Vagina (tissue), 2 donors: Measurements from ENCODE around the gene MTA1. TPM values are rescaled to one million over a fixed set of nuclear protein-coding genes. Genes with fewer than 3 reads are reported as not detected.

Source experiments
- DNase-seq, 2 donors: peaks; one replicate each; pipeline ENCODE4 v3.0.0-alpha.2; 2017; ENCODE audit errors: extremely low spot score in 2 of 2
- H3K27ac ChIP-seq: fragments of 200-600 bp; sonication (generic); one replicate; pipeline ENCODE4 v1.5.1; 2019
- H3K27me3 ChIP-seq: fragments of 200-600 bp; sonication (generic); one replicate; pipeline ENCODE4 v1.5.1; 2019
- H3K36me3 ChIP-seq, 2 donors: fragments of 200-600 bp; sonication (generic); one replicate each; pipeline ENCODE4 v1.5.1; 2017 to 2019
- H3K4me1 ChIP-seq: fragments of 200-600 bp; sonication (generic); one replicate; pipeline ENCODE4 v1.5.1; 2019
- H3K4me3 ChIP-seq, 2 donors: fragments of 200-600 bp; sonication (generic); 1 replicate in 1 of 2; 2 replicates in 1 of 2; pipeline ENCODE4 v1.5.1; 2016 to 2019
- H3K9me3 ChIP-seq: fragments of 200-600 bp; sonication (generic); one replicate; pipeline ENCODE4 v1.5.1; 2019
- POLR2A ChIP-seq, 2 donors: fragments of 450-650 bp; IDR thresholded peaks; one replicate each; pipeline ENCODE4 v1.6.1; 2017; ENCODE audit warnings: antibody characterized with exemption in 2 of 2, mild to moderate bottlenecking in 2 of 2, moderate library complexity in 2 of 2
- POLR2AphosphoS5 ChIP-seq, 2 donors: sonication (generic); formaldehyde crosslinking; IDR thresholded peaks; one replicate each; pipeline ENCODE4 v1.9.0; 2017; ENCODE audit warnings: antibody characterized with exemption in 2 of 2, mild to moderate bottlenecking in 2 of 2, low read depth in 1 of 2; ENCODE audit not compliant: insufficient read depth in 1 of 2
- intact Hi-C: fragments of 100-400 bp; cut with DNase I; formaldehyde crosslinking; loops from one replicate; pipeline ENCODE4 v1.15.1; 2023
- total RNA-seq: library from RNA; depleted of rRNA; stranded (reverse); fragments of >200 nt; gene quantifications from one replicate; pipeline ENCODE4 v1.2.3, GENCODE V29; 2016
- TF ChIP-seq, protein P1 (sequence below), 3 experiments: fragments of 450-650 bp in 2 of 3; fragments of 200-600 bp in 1 of 3; sonication (generic) in 1 of 3; IDR thresholded peaks; one replicate each; pipeline ENCODE4 v1.5.1; 2017 to 2019; ENCODE audit warnings: antibody characterized with exemption in 3 of 3, mild to moderate bottlenecking in 2 of 3, moderate library complexity in 2 of 3

Gene MTA1
- total RNA-seq, 1 donor from 2014 or later = 82.7 TPM

DNA sequence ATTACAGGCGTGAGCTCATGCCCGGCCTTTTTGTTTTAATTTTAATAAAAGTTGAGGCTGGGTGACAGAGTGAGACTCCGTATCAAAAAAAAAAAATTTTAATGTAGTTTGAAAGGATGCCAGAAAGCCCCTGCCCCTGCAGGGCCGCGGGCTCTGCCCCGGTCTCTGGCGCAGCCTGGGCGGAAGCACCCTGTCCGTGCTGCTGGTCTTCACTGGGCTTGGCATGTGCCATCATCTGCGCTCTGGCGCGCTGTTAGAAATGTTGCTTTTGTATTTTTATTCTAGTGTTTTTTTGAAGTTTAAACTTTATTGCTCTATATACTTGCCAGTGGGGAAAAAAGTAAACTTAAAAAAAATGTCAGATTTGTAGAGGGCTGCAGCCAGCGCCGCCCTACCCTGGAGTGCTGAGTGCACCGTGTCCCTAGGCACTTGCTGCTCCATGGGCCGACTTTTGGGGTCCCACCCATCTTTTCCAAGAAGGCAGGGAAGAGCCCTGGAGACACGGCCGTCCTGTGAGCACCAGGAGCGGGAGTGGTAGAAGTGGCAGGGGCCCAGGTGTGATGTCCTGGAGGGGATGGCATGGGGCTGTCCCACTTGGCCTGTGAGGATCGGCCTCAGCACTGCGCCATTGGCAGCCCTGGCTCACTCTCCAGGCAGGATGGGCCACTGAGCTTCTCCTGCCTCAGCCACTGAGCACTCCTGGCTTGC lies 4.0 kb downstream of the MTA1 start:
- no peaks in the 10 kb centered on the region for H3K9me3 ChIP-seq
- no peak for TF ChIP-seq POLR2A (IDR thresholded peaks at IDR 0.05)
- TF ChIP-seq POLR2AphosphoS5 (IDR thresholded peaks at IDR 0.05; ENCODE audit: insufficient read depth in 1 of 2, low read depth in 1 of 2) = no peak
- TF ChIP-seq, protein P1, sequence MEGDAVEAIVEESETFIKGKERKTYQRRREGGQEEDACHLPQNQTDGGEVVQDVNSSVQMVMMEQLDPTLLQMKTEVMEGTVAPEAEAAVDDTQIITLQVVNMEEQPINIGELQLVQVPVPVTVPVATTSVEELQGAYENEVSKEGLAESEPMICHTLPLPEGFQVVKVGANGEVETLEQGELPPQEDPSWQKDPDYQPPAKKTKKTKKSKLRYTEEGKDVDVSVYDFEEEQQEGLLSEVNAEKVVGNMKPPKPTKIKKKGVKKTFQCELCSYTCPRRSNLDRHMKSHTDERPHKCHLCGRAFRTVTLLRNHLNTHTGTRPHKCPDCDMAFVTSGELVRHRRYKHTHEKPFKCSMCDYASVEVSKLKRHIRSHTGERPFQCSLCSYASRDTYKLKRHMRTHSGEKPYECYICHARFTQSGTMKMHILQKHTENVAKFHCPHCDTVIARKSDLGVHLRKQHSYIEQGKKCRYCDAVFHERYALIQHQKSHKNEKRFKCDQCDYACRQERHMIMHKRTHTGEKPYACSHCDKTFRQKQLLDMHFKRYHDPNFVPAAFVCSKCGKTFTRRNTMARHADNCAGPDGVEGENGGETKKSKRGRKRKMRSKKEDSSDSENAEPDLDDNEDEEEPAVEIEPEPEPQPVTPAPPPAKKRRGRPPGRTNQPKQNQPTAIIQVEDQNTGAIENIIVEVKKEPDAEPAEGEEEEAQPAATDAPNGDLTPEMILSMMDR (IDR thresholded peaks at IDR 0.05) = no peak
- no peak for DNase-seq
- no peak overlapping the region for H3K4me3 ChIP-seq
- no peak overlapping the region for H3K27ac ChIP-seq
- no peaks in the 10 kb centered on the region for H3K27me3 ChIP-seq
- no peaks in the 10 kb centered on the region for H3K36me3 ChIP-seq
- H3K4me1 ChIP-seq = peaks cover 35% of the 10 kb centered on the region
- intact Hi-C loops = no loop called here

DNA sequence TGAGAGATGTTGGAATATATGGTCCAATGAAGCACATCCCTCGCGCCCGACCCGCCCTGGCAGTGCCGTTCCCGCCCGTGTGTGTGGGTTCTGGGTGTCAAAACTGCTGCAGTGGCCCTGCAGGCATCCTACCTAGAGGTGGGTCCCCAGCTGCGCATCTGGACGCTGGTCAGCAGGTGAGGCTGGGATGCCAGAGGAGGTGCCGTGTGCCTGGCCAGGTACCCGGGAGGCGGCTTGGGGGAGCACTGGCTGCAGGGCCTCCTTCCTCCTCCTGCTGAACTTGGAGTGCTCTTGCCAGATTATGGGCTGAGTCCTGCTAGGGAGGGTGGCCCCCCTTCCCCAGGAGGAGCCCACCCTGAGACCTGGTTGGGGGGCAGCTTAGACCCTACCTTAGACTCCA lies 5.2 kb downstream of the MTA1 start:
- Histone ChIP-seq H3K27me3 (no peaks in the 10 kb centered on the region), H3K9me3 (no peaks in the 10 kb centered on the region), H3K4me1 (peaks cover 27% of the 10 kb centered on the region), H3K27ac (no peak overlapping the region), H3K36me3 (no peaks in the 10 kb centered on the region), H3K4me3 (no peak overlapping the region)
- intact Hi-C loops = no loop called here
- TF ChIP-seq POLR2AphosphoS5 (IDR thresholded peaks at IDR 0.05; ENCODE audit: insufficient read depth in 1 of 2, low read depth in 1 of 2) (no peak), POLR2A (IDR thresholded peaks at IDR 0.05) (no peak)
- TF ChIP-seq, protein P1 (IDR thresholded peaks at IDR 0.05) = no peak
- no peak for DNase-seq

DNA sequence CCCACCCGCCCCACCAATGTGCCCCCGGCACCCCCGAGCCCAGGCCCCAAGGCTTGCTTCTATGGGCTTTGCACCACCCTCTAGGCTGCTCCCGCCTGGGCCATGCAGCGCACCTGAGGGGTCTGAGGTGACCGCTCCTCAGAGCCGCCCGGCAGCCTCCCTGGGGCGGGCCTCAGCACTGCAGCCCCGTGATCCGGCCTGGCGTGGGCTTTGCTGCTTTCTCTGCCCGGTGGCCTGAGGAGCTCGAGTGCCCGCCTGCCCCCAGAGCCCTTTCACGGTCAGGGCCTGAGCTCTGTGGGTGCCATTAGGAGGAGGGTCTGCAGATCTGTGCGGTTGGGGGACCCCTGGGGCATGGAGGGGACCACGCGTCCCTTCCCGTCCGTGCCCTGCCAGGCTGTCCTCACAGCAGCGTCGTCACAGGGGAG lies 6.2 kb downstream of the MTA1 start:
- no peak for TF ChIP-seq POLR2AphosphoS5 (IDR thresholded peaks at IDR 0.05; ENCODE audit: insufficient read depth in 1 of 2, low read depth in 1 of 2)
- no peak for TF ChIP-seq POLR2A (IDR thresholded peaks at IDR 0.05)
- TF ChIP-seq, protein P1 (IDR thresholded peaks at IDR 0.05) = no peak
- H3K27me3 ChIP-seq = no peaks in the 10 kb centered on the region
- H3K9me3 ChIP-seq = no peaks in the 10 kb centered on the region
- no peaks in the 10 kb centered on the region for H3K36me3 ChIP-seq
- intact Hi-C loops = no loop called here
- H3K4me1 ChIP-seq = peaks cover 24% of the 10 kb centered on the region
- DNase-seq = no peak
- H3K4me3 ChIP-seq = no peak overlapping the region
- H3K27ac ChIP-seq = no peak overlapping the region

DNA sequence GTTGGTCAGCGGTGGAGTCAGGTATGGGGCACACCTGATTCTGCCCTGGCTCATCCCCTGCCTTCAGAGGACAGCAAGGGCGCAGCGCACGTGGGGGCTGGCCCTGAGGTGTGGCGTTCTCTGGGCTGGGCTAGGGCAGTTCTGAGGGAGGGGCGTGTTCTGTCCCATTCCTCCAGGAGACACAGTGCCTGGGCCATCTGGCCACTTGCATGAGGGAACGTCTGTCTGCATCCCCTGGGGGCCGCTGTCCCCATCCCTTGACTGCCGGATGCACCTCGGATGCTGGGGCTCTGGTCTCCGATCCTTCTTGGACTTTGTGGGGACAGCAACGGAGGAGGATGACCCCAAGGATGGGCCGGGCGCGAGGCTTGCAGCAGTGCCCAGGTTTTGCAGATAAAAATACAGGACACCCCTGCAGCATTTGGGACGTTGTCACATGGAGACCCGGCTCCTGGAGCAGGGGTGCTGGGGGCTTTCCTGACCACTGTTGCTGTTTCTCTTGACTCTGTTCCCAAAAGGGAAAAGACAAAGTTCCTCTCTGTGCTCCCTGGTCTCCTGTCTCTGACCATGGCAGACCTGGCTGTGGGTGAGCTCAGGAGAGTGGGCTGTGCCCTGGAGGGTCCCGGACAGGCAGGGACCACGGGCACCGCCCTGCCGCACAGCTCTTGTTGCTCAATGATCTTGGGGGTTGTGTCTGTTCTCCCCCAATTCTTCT lies 6.9 kb downstream of the MTA1 start:
- no peak for TF ChIP-seq POLR2AphosphoS5 (IDR thresholded peaks at IDR 0.05; ENCODE audit: insufficient read depth in 1 of 2, low read depth in 1 of 2)
- TF ChIP-seq, protein P1 (IDR thresholded peaks at IDR 0.05) = no peak
- no peak for TF ChIP-seq POLR2A (IDR thresholded peaks at IDR 0.05)
- Histone ChIP-seq H3K36me3 (no peaks in the 10 kb centered on the region), H3K27me3 (no peaks in the 10 kb centered on the region), H3K27ac (no peak overlapping the region), H3K4me1 (peaks cover 19% of the 10 kb centered on the region), H3K4me3 (no peak overlapping the region), H3K9me3 (no peaks in the 10 kb centered on the region)
- DNase-seq = no peak
- intact Hi-C loops = no loop called here

DNA sequence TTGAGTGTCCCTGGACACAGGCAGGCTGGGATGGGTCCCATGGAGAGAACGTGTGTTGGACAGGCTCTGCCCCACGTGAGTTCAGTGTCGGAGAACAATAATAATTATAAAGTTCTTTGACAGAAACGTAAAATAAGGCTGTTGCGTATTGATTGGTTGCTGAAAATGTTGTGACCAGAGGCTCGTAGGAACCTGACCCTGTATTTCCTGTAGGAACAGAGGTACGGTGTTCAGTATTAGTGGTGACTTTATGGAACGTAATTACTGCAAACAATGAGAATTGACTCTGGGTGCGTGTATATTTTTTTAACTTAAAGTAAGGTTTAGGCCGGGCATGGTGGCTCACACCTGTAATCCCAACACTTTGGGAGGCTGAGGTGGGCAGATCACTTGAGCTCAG lies 7.8 kb downstream of the MTA1 start:
- TF ChIP-seq POLR2AphosphoS5 (IDR thresholded peaks at IDR 0.05; ENCODE audit: insufficient read depth in 1 of 2, low read depth in 1 of 2) (no peak), POLR2A (IDR thresholded peaks at IDR 0.05) (no peak)
- TF ChIP-seq, protein P1 (IDR thresholded peaks at IDR 0.05) = no peak
- H3K27me3 ChIP-seq = no peaks in the 10 kb centered on the region
- H3K4me3 ChIP-seq = no peak overlapping the region
- no peaks in the 10 kb centered on the region for H3K9me3 ChIP-seq
- peaks cover 10% of the 10 kb centered on the region for H3K4me1 ChIP-seq
- no peak overlapping the region for H3K27ac ChIP-seq
- no peaks in the 10 kb centered on the region for H3K36me3 ChIP-seq
- no peak for DNase-seq
- intact Hi-C loops = no loop called here
